Osteocyte (in vitro differentiated cells): ENCODE data around the gene SSH3. TPM values are rescaled to one million over a fixed set of nuclear protein-coding genes. Genes with fewer than 3 reads are reported as not detected.

Source experiments
- DNase-seq: peaks from one replicate; pipeline ENCODE4 v3.0.0; 2021; ENCODE audit warnings: mixed read lengths; ENCODE audit not compliant: unreplicated experiment; ENCODE audit errors: extremely low spot score
- H3K27ac Mint-ChIP-seq: one replicate; pipeline ENCODE4 v1.8.0; 2021; ENCODE audit warnings: mild to moderate bottlenecking, mixed read lengths; ENCODE audit not compliant: unreplicated experiment
- H3K27me3 Mint-ChIP-seq: one replicate; pipeline ENCODE4 v1.8.0; 2021; ENCODE audit warnings: mixed read lengths; ENCODE audit not compliant: unreplicated experiment
- H3K36me3 Mint-ChIP-seq: one replicate; pipeline ENCODE4 v1.8.0; 2021; ENCODE audit warnings: mixed read lengths; ENCODE audit not compliant: unreplicated experiment
- H3K4me1 Mint-ChIP-seq: one replicate; pipeline ENCODE4 v1.8.0; 2021; ENCODE audit warnings: mixed read lengths; ENCODE audit not compliant: unreplicated experiment
- H3K4me3 Mint-ChIP-seq: one replicate; pipeline ENCODE4 v1.8.0; 2021; ENCODE audit warnings: mild to moderate bottlenecking, moderate library complexity, mixed read lengths; ENCODE audit not compliant: unreplicated experiment
- H3K9me3 Mint-ChIP-seq: one replicate; pipeline ENCODE4 v1.8.0; 2021; ENCODE audit warnings: mixed read lengths; ENCODE audit not compliant: unreplicated experiment
- CTCF ChIP-seq: fragments of 200-600 bp; sonication (generic); IDR thresholded peaks from 2 replicates; pipeline ENCODE4 v1.5.0; 2021; ENCODE audit warnings: antibody characterized with exemption, mild to moderate bottlenecking, moderate library complexity
- total RNA-seq: library from RNA; stranded (reverse); gene quantifications from 2 replicates; pipeline ENCODE4 v1.2.1, GENCODE V29; 2021

SSH3 gene
- total RNA-seq, 1 donor from 2014 or later, result 28.6 TPM

- H3K4me3 Mint-ChIP-seq, result no peak overlapping the region
- TF ChIP-seq CTCF, result no peak
Observed at GRCh38 chr11:67322049-67322448, 18.7 kb downstream of the SSH3 start.

GRCh38 chr11:67323526-67323925, 20.2 kb downstream of the SSH3 start:
- H3K36me3 Mint-ChIP-seq, result peaks cover 2% of the 10 kb centered on the region
- DNase-seq, result no peak

More at GRCh38 chr11:67322049-67322448, 18.7 kb downstream of the SSH3 start:
- Mint-ChIP-seq H3K36me3 (peaks cover 2% of the 10 kb centered on the region), H3K4me1 (peaks cover 10% of the 10 kb centered on the region), H3K27me3 (no peaks in the 10 kb centered on the region), H3K9me3 (no peaks in the 10 kb centered on the region), H3K27ac (no peak overlapping the region)
- DNase-seq, result no peak

GRCh38 chr11:67332081-67332691, 28.9 kb downstream of the SSH3 start:
- no peaks in the 10 kb centered on the region for H3K9me3 Mint-ChIP-seq
- no peak for DNase-seq
- no peaks in the 10 kb centered on the region for H3K27me3 Mint-ChIP-seq
- no peak overlapping the region for H3K27ac Mint-ChIP-seq
- no peak overlapping the region for H3K4me3 Mint-ChIP-seq
- H3K4me1 Mint-ChIP-seq, result no peaks in the 10 kb centered on the region
- no peaks in the 10 kb centered on the region for H3K36me3 Mint-ChIP-seq
- no peak for TF ChIP-seq CTCF

More at GRCh38 chr11:67323526-67323925, 20.2 kb downstream of the SSH3 start:
- H3K9me3 Mint-ChIP-seq, result no peaks in the 10 kb centered on the region
- no peaks in the 10 kb centered on the region for H3K27me3 Mint-ChIP-seq
- no peak overlapping the region for H3K4me3 Mint-ChIP-seq
- no peak for TF ChIP-seq CTCF
- H3K4me1 Mint-ChIP-seq, result peaks cover 4% of the 10 kb centered on the region
- H3K27ac Mint-ChIP-seq, result no peak overlapping the region

- H3K27ac Mint-ChIP-seq, result no peak overlapping the region
- no peaks in the 10 kb centered on the region for H3K4me1 Mint-ChIP-seq
- H3K4me3 Mint-ChIP-seq, result no peak overlapping the region
- DNase-seq, result no peak
- peaks cover 2% of the 10 kb centered on the region for H3K36me3 Mint-ChIP-seq
- no peaks in the 10 kb centered on the region for H3K27me3 Mint-ChIP-seq
- H3K9me3 Mint-ChIP-seq, result no peaks in the 10 kb centered on the region
- no peak for TF ChIP-seq CTCF
Observed at GRCh38 chr11:67337257-67337656, 33.9 kb downstream of the SSH3 start.

- Mint-ChIP-seq H3K4me1 (peaks cover 18% of the 10 kb centered on the region), H3K27ac (no peak overlapping the region), H3K27me3 (no peaks in the 10 kb centered on the region), H3K36me3 (no peaks in the 10 kb centered on the region), H3K4me3 (no peak overlapping the region), H3K9me3 (no peaks in the 10 kb centered on the region)
- DNase-seq, result no peak
- TF ChIP-seq CTCF, result no peak
Observed at GRCh38 chr11:67344264-67344663, 40.9 kb downstream of the SSH3 start.
